HG03457 (cell line): ENCODE measurements around the gene FOXR1.

ENCODE experiments used
- ATAC-seq: cut with Tn5 transposase; IDR thresholded peaks from one replicate; pipeline ENCODE4 v1.9.1; 2021; ENCODE audit warnings: moderate number of reproducible peaks; ENCODE audit not compliant: unreplicated experiment

FOXR1 gene

GRCh38 chr11:119025099-119025473 is 53.5 kb downstream of the FOXR1 start:
- no peak for ATAC-seq

GRCh38 chr11:119025541-119025940 is 54.0 kb downstream of the FOXR1 start:
- ATAC-seq = no peak

GRCh38 chr11:119025978-119026766 is 54.6 kb downstream of the FOXR1 start:
- no peak for ATAC-seq

- ATAC-seq = no peak
Observed at GRCh38 chr11:119026970-119027369, 55.4 kb downstream of the FOXR1 start.

- ATAC-seq = no peak
Observed at GRCh38 chr11:119027561-119028345, 56.2 kb downstream of the FOXR1 start.

GRCh38 chr11:119028346-119029068 is 56.9 kb downstream of the FOXR1 start:
- ATAC-seq = no peak

- no peak for ATAC-seq
Observed at GRCh38 chr11:119029069-119029339, 57.4 kb downstream of the FOXR1 start.

GRCh38 chr11:119029340-119030028 is 57.9 kb downstream of the FOXR1 start:
- peak; percentile 8 for ATAC-seq

GRCh38 chr11:119030029-119030328 is 58.4 kb downstream of the FOXR1 start:
- peak; percentile 9 for ATAC-seq

GRCh38 chr11:119030329-119031047 is 58.9 kb downstream of the FOXR1 start, which contains the start of gene SLC37A4:
Gene SLC37A4, minus strand, starts transcription at chr11:119030877.
- ATAC-seq = peak; percentile 74
